Embryonic facial prominence (tissue), 1 donor: Measurements from ENCODE around the gene FANK1.
"Not testable (repeated sequence)": the region's sequence is repeated elsewhere in the genome, so short reads cannot be mapped to it uniquely, and the experiment has no call there.

Source experiments
- DNase-seq: peaks from one replicate; pipeline ENCODE4 v3.0.0-alpha.2; 2016; ENCODE audit errors: extremely low spot score

The FANK1 gene

DNA sequence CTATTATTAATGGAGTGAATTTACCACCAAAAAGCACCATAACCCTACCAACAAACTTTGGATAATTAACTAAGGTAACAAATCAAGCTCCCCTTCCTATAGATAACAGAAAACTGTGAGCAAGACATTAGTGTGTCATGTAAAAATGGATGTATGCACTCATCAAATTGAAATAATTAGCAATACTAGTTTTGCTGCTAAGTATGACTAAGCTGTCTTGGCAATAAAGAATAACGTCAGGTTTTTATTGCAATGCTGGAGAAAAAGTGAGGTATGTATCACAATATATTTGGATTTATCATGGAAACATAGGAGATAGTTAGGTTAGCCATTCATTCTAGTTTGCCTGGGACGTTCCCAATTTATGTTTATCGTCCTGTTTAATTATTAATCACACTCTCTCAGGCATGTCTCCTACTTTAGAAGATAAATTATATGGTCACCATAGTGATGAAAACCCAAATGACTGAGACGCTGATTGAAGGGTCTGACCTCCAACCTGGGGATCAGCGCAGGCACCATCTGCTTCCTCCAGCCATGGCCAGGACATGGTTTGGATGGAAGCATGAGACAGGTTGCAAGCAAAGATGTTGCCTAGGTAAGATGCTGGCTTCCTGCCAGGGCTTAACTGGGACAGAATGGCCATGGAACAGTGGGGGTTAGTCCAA lies 125.6 kb downstream of the FANK1 start:
- no peak for DNase-seq

GRCh38 chr10:126022841-126023240 lies 126.5 kb downstream of the FANK1 start:
- DNase-seq: no peak

DNA sequence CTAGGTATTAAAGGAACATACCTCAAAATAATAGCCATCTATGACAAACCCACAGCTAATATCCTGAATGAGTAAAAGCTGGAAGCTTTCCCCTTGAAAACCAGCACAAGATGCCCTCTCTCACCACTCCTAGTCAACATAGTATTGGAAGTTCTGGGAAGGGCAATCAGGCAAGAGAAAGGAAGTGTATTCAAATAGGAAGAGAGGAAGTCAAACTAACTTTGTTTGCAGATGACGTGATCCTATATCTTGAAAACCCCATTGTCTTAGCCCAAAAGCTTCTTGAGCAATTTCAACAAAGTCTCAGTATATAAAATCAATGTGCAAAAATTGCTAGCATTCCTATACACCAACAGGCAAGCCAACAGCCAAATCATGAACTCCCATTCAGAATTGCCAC lies 131.3 kb downstream of the FANK1 start:
- no peak for DNase-seq

DNA sequence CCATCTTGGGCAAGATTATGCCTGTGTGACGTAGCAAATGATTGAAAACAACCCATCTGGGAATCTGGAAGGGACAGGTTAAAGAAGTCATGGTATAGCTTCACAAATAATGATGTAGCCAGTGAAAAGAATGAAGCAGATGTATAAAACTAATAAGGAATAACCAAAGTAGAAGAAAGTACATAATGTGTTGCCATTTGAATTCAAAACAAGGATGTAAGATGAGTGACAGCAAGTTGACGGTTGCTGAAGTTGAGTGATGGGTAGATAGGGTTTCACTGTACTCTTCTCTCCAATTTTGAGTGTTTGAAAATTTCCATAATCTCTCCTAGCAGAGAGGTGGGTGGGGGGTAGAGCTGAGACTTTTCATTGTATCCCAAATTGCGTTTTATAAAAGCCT lies 133.6 kb downstream of the FANK1 start:
- no peak for DNase-seq

DNA sequence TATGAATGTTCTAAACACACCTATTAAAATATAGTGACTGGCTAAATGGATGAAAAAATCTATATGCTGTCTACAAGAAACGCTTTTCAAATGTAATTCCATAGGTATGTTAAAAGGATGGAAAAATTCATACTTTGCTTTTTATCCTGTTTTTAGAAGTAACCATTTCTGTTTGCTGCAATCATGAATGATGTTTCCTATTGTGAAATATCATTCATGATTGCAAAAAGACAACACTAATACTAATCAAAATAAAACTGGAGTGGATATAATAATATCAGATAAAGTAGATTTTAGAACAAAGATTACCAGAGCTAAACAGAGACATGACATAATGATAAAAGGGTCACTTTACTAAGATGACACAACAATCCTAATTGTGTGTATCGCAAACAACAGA lies 138.2 kb downstream of the FANK1 start:
- no peak for DNase-seq

- DNase-seq: no peak
These were observed 140.2 kb downstream of the FANK1 start for GRCh38 chr10:126036515-126036914.

- DNase-seq: no peak
These were observed 141.6 kb downstream of the FANK1 start for GRCh38 chr10:126037946-126038345.

DNA sequence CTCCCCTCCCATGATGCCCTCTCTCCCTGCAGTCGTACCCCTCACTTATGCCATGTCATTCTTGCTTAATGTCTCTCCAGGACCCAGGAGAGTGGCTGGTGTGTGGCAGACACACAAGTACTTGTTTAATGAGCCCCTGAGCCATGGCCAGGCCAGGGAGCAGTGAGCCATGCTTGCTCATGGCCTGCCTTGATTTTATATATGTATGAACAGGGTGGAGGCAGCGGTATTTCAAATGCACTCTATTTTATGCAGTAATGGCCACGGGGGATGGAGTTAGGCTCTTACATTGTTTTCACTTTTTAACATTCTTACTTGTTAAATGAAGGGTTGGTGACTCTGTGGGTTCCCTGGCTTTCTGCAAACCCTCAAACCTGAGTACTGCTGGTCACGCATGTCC lies 144.8 kb downstream of the FANK1 start:
- no peak for DNase-seq

DNA sequence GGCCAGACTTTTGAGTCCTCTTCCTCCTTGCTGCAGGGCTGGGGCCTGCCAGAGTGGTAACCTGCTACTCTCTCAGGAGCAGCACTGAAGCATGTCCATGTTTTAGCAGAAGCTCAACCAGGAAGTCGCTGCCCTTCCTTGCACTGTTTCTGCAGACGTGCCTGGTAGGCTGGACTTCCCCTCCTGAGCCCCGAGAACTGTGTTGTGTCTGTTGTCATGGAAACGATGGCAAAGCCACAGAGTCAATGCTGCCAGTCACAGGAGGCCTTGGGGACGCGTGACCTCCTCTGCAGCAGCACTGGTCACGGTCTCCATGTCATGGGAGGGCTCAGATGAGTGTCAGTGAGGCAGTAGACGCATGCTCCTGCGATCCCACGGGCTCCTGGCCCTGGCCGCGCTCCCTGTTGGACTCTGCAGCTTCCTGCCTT lies 145.5 kb downstream of the FANK1 start:
- DNase-seq: peak; percentile 25

DNA sequence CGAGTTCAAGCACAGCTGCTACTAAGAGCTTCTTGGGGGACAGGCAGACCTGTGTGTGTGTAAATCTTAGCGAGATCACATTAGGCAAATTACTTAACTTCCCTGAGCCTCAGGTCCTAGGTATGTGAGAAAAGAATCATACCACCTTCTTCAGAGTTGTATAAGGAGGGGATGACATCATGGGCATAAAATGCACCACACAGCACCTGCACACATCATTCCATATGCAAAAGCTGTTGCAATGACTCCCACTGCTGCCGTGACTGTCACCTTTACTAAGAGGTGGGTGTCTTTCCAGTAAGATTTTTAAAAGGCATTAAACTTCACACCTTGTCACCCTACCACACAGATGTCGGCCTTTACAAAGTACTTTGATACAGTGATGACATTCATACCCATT lies 146.0 kb downstream of the FANK1 start:
- no peak for DNase-seq

DNA sequence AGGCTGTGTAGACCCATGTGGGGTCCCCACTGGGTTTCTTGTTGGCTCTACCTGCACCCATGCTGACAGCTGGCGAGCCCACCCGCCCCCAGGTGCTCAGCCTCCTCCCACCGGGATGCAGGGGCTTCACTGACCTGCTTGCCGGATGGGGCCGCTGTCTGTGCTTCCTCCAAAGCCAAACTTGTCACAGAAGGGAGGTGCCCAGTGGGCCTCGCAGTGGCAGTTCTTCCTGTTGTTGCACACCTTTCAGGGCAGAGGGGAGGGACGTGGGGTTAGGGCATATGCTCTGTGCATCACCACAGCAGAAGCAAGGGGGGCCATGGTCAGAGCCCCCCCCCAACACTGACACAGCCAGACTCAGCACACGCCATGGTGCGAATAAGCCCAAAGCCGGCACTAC lies 146.5 kb downstream of the FANK1 start:
- no peak for DNase-seq

GRCh38 chr10:126043389-126043788 lies 147.0 kb downstream of the FANK1 start:
- no peak for DNase-seq

DNA sequence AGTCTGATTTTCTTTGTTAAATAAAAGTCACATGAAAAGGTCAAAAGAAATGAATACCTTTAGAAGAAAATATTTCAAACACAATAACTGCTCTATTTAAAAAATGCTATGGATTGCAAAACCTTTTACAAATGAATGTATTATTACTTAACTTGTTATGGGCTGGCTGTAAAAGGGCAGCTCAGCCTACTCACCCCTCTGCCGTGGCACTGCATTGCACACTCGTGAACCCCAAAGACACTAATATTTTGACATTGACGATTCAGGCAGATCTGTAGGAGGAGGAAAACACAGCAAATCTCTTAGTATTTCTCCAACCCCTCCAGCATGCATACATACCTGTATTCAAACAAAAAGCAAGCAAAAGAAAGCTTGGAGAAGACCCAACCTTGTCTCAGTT lies 149.5 kb downstream of the FANK1 start:
- no peak for DNase-seq

DNA sequence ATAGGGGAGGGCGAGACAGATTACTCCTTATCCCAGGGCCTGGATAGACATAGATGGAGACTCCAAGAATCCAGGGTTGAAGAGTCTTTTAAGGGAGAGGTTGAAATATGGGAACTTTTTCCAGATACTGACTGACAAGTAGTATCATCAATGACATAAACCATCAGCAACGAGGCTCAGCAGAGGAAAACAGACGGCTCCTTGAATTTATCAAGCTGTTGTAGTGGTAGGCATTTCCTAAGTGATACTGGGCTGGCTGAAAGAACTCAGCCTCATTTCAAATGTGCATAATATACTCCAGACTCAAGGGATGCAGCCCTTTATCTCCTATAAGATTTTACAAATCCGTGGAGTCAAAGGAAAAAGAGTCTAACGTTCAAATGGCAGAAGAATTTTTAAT lies 150.5 kb downstream of the FANK1 start:
- no peak for DNase-seq

DNA sequence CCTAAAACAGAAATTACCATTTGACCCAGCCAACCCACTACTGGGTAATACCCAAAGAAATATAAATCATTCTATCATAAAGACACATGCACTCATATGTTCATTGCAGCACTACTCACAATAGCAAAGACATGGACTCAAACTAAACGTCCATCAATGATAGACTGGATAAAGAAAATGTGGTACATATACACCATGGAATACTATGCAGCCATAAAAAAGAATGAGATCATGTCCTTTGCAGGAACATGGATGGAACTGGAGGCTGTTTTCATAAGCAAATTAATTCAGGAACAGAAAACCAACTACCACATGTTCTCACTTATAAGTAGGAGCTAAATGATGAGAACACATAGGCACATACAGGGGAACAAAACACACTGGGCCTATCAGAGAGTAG lies 151.4 kb downstream of the FANK1 start:
- not testable (repeated sequence) for DNase-seq

- no peak for DNase-seq
These were observed 153.7 kb downstream of the FANK1 start for GRCh38 chr10:126049759-126050700.

DNA sequence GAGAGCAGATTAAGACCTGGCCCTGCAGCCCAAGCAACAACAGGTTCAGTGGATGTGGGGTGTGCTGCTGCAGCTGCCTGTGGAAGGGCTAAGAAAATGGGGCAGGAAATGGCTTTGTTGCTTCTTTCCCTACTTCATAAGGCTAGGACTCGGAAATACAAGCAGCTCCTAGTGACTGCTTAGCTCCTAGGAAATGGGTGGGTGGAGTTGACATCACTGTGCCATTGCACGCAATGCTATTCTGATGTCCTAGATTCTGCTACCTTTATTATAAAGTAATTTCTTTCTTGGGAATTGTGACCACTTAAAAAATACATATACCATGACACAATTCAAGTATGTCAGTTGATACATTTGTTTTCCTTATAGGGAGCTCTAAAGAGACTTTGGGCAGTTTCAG lies 155.8 kb downstream of the FANK1 start:
- DNase-seq: no peak

- no peak for DNase-seq
These were observed 157.8 kb downstream of the FANK1 start for GRCh38 chr10:126054191-126054590.

- no peak for DNase-seq
These were observed 161.1 kb downstream of the FANK1 start for GRCh38 chr10:126057494-126057893.

- no peak for DNase-seq
These were observed 161.7 kb downstream of the FANK1 start for GRCh38 chr10:126058104-126058503.

GRCh38 chr10:126058507-126058906 lies 162.1 kb downstream of the FANK1 start:
- no peak for DNase-seq
